K562 (cell line): ENCODE measurements around the gene GJB4.
"Not testable (repeated sequence)": the region's sequence is repeated elsewhere in the genome, so short reads cannot be mapped to it uniquely, and the experiment has no call there.

Experiments used
- CBX8 ChIP-seq: fragments of 200-600 bp; sonication (generic); IDR thresholded peaks from 2 replicates; pipeline ENCODE4 v1.6.1; 2012; ENCODE audit warnings: borderline replicate concordance, mixed run types, low read depth, mild to moderate bottlenecking, moderate library complexity, mixed read lengths, low read length, control low read depth, inconsistent platforms; ENCODE audit not compliant: poor library complexity, severe bottlenecking; ENCODE audit errors: extremely low read depth
- CREB1 ChIP-seq, 2 experiments: sonication (generic) in 1 of 2; formaldehyde crosslinking in 1 of 2; IDR thresholded peaks; 2 replicates each; pipeline versions ENCODE4 v1.6.1 to v1.8.0; 2012 to 2022; ENCODE audit warnings: inconsistent platforms in 1 of 2, mild to moderate bottlenecking in 1 of 2, missing genetic modification reagents in 1 of 2, moderate library complexity in 1 of 2
- CTCF ChIP-seq, 3 experiments: IDR thresholded peaks in 2 of 3; conservative IDR thresholded peaks in 1 of 3; 2 replicates each; pipeline ENCODE4 v1.5.1; 2011 to 2012; ENCODE audit warnings: low read length in 3 of 3, mild to moderate bottlenecking in 3 of 3, control low read depth in 2 of 3, improper control_type of control experiment in 1 of 3, inconsistent platforms in 1 of 3, low read depth in 1 of 3, mixed read lengths in 1 of 3, moderate library complexity in 1 of 3; ENCODE audit not compliant: insufficient read depth in 2 of 3
- FOXJ2 ChIP-seq: fragments of 200-800 bp; sonication (Bioruptor generic); IDR thresholded peaks from 2 replicates; pipeline ENCODE4 v1.6.1; 2016; ENCODE audit warnings: missing genetic modification characterization, missing compliant biosample characterization
- HDAC2 ChIP-seq: fragments of 450-650 bp; IDR thresholded peaks from 2 replicates; pipeline ENCODE4 v1.6.1; 2016; ENCODE audit warnings: mild to moderate bottlenecking
- HIVEP1 ChIP-seq: fragments of 250-450 bp; sonication (Bioruptor Pico); IDR thresholded peaks from 2 replicates; pipeline ENCODE4 v1.4.0; 2020; ENCODE audit warnings: mild to moderate bottlenecking
- JUND ChIP-seq, 2 experiments: IDR thresholded peaks; 2 replicates in 1 of 2; 3 replicates in 1 of 2; pipeline ENCODE4 v1.6.1; 2011; ENCODE audit warnings: borderline replicate concordance in 2 of 2, low read depth in 2 of 2, low read length in 2 of 2, improper control_type of control experiment in 1 of 2, missing biosample characterization in 1 of 2, missing genetic modification characterization in 1 of 2, missing genetic modification reagents in 1 of 2
- MTA3 ChIP-seq: fragments of 450-650 bp; formaldehyde crosslinking; IDR thresholded peaks from 2 replicates; pipeline ENCODE4 v1.6.1; 2017; ENCODE audit warnings: mild to moderate bottlenecking, borderline replicate concordance
- NONO ChIP-seq, 2 experiments: fragments of 200-400 bp in 1 of 2; fragments of 450-650 bp in 1 of 2; formaldehyde crosslinking in 1 of 2; IDR thresholded peaks; 2 replicates each; pipeline ENCODE4 v1.6.1; 2017; ENCODE audit warnings: low read depth in 2 of 2, mild to moderate bottlenecking in 2 of 2, moderate library complexity in 2 of 2, low read length in 1 of 2
- PHF21A ChIP-seq: fragments of 450-650 bp; IDR thresholded peaks from 2 replicates; pipeline ENCODE4 v1.6.1; 2017; ENCODE audit warnings: low read depth, borderline replicate concordance
- SMC3 ChIP-seq: conservative IDR thresholded peaks from 2 replicates; pipeline ENCODE4 v1.6.1; 2011; ENCODE audit warnings: low read depth, low read length, improper control_type of control experiment; ENCODE audit not compliant: insufficient read depth
- ZMIZ1 ChIP-seq, 2 experiments: fragments of 150-350 bp in 1 of 2; IDR thresholded peaks; 2 replicates each; pipeline ENCODE4 v1.6.1; 2012 to 2016; ENCODE audit warnings: low read depth in 2 of 2, low read length in 2 of 2, mild to moderate bottlenecking in 1 of 2, moderate library complexity in 1 of 2
- ZNF133 ChIP-seq: fragments of 250-450 bp; sonication (Bioruptor Pico); IDR thresholded peaks from 2 replicates; pipeline ENCODE4 v1.4.0; 2020; ENCODE audit warnings: mild to moderate bottlenecking

GRCh38 chr1:34810781-34811180 is 51.2 kb downstream of the GJB4 start:
- TF ChIP-seq MTA3; HDAC2; SMC3; HIVEP1 (CRISPR knock-in tag); NONO (IDR thresholded peaks at IDR 0.05; ENCODE audit: low read depth in 2 of 2, low read length in 1 of 2); CREB1 (IDR thresholded peaks at IDR 0.05); CREB1 (CRISPR knock-in tag; IDR thresholded peaks at IDR 0.05); CBX8; PHF21A; CTCF (IDR thresholded peaks at IDR 0.05 in 2 of 3, conservative IDR thresholded peaks at IDR 0.05 in 1 of 3; ENCODE audit: insufficient read depth in 2 of 3, low read depth in 1 of 3, low read length in 3 of 3); ZMIZ1 (IDR thresholded peaks at IDR 0.05; ENCODE audit: low read depth in 2 of 2, low read length in 2 of 2); JUND (IDR thresholded peaks at IDR 0.05; ENCODE audit: borderline replicate concordance, low read depth, low read length); JUND (tag; IDR thresholded peaks at IDR 0.05; ENCODE audit: borderline replicate concordance, low read depth, low read length); ZNF133 (CRISPR knock-in tag); FOXJ2 (tag): not testable (repeated sequence)
